PC-3 (cell line): ENCODE measurements around the gene ZNF592. TPM values are rescaled to one million over a fixed set of nuclear protein-coding genes. Genes with fewer than 3 reads are reported as not detected.

ENCODE experiments used
- ATAC-seq: fragments of 200-7000 bp; cut with Tn5 transposase; 2 replicates; pipeline ENCODE4 v1.9.1; 2020; ENCODE audit warnings: mild to moderate bottlenecking, moderate library complexity
- BruUV-seq: library from RNA; stranded (reverse); fragments of 400-500 nt; replicated peaks from 2 replicates; lab custom pipeline; 2021; lab: Mats Ljungman, UMichigan
- CTCF ChIA-PET: fragments of 300-600 bp; sonication (Branson Sonifier 250); formaldehyde crosslinking; loops from one replicate; lab custom pipeline; 2022; ENCODE audit warnings: antibody characterized with exemption; lab: Charles Lee
- POLR2A ChIA-PET: fragments of 300-600 bp; sonication (Branson Sonifier 250); formaldehyde crosslinking; loops from one replicate; lab custom pipeline; 2022; ENCODE audit warnings: antibody characterized with exemption; ENCODE audit not compliant: unreplicated experiment; lab: Charles Lee
- DNase-seq: peaks from one replicate; pipeline ENCODE4 v3.0.0-alpha.2; 2015
- H2AFZ ChIP-seq: fragments of 300-600 bp; sonication (generic); 2 replicates; pipeline ENCODE4 v1.6.0; 2016; ENCODE audit warnings: antibody characterized with exemption, low read length
- H3F3A ChIP-seq: fragments of 300-600 bp; sonication (generic); one replicate; pipeline ENCODE4 v1.6.0; 2017; ENCODE audit warnings: antibody characterized with exemption, low read length, control low read depth, mild to moderate bottlenecking; ENCODE audit not compliant: unreplicated experiment
- H3K27ac ChIP-seq: fragments of 300-600 bp; sonication (generic); 2 replicates; pipeline ENCODE4 v1.5.1; 2016; ENCODE audit warnings: mild to moderate bottlenecking, low read length
- H3K27me3 ChIP-seq: fragments of 300-600 bp; sonication (generic); 2 replicates; pipeline ENCODE4 v1.6.1; 2016; ENCODE audit warnings: low read length, mixed read lengths
- H3K36me3 ChIP-seq: fragments of 300-600 bp; sonication (generic); 2 replicates; pipeline ENCODE4 v1.6.1; 2016; ENCODE audit warnings: low read depth, mixed run types, low read length, mixed read lengths
- H3K4me1 ChIP-seq: fragments of 300-600 bp; sonication (generic); 2 replicates; pipeline ENCODE4 v1.5.1; 2016; ENCODE audit warnings: low read length; ENCODE audit not compliant: insufficient read depth
- H3K4me2 ChIP-seq: fragments of 300-600 bp; sonication (generic); 2 replicates; pipeline ENCODE4 v1.6.0; 2016; ENCODE audit warnings: low read length
- H3K4me3 ChIP-seq: fragments of 300-600 bp; sonication (generic); 2 replicates; pipeline ENCODE4 v1.5.1; 2016; ENCODE audit warnings: mild to moderate bottlenecking, low read length, mixed read lengths
- H3K79me2 ChIP-seq: fragments of 300-600 bp; sonication (generic); 2 replicates; pipeline ENCODE4 v1.6.1; 2017; ENCODE audit warnings: low read length, mixed read lengths
- H3K9ac ChIP-seq: fragments of 300-600 bp; sonication (generic); 2 replicates; pipeline ENCODE4 v1.6.0; 2016; ENCODE audit warnings: mild to moderate bottlenecking, low read length
- H3K9me2 ChIP-seq: fragments of 300-600 bp; sonication (generic); replicated peaks from 2 replicates; pipeline ENCODE4 v1.6.1; 2016; ENCODE audit warnings: mixed run types, low read length, mixed read lengths
- H3K9me3 ChIP-seq: fragments of 300-600 bp; sonication (generic); 2 replicates; pipeline ENCODE4 v1.6.1; 2016; ENCODE audit warnings: low read length, mixed read lengths
- H4K20me1 ChIP-seq: fragments of 300-600 bp; sonication (generic); 2 replicates; pipeline ENCODE4 v1.6.1; 2016; ENCODE audit warnings: low read length, mixed read lengths
- CTCF ChIP-seq: fragments of 300-600 bp; sonication (generic); conservative IDR thresholded peaks from 2 replicates; pipeline ENCODE4 v1.5.1; 2017; ENCODE audit warnings: antibody characterized with exemption, low read depth, mild to moderate bottlenecking, low read length
- EZH2 ChIP-seq: fragments of 300-600 bp; sonication (generic); IDR thresholded peaks from one replicate; pipeline ENCODE4 v1.6.1; 2017; ENCODE audit warnings: antibody characterized with exemption, mild to moderate bottlenecking, low read length; ENCODE audit not compliant: unreplicated experiment
- EZH2phosphoT487 ChIP-seq: fragments of 300-600 bp; sonication (generic); IDR thresholded peaks from 2 replicates; pipeline ENCODE4 v1.6.1; 2018; ENCODE audit warnings: mild to moderate bottlenecking, antibody characterized with exemption, low read length, borderline replicate concordance
- intact Hi-C: fragments of 100-400 bp; cut with micrococcal nuclease; formaldehyde crosslinking; loops from 2 replicates; pipeline ENCODE4 v1.9.0; 2023
- total RNA-seq: library from RNA; depleted of rRNA; stranded (reverse); fragments of >200 nt; gene quantifications from 2 replicates; pipeline ENCODE4 v1.2.3, GENCODE V29; 2014

ZNF592 gene
- total RNA-seq, 1 experiment from 2014 or later = 12.3 TPM

- no peaks in the 10 kb centered on the region for H4K20me1 ChIP-seq
- H3K9ac ChIP-seq = no peak overlapping the region
- no TSS peak for BruUV-seq
- peaks cover 15% of the 10 kb centered on the region for H3K4me1 ChIP-seq
- ChIA-PET CTCF (no interaction called here), POLR2A (no interaction called here)
- H3K27ac ChIP-seq = no peak overlapping the region
- H3K4me2 ChIP-seq = no peak overlapping the region
- no peak for TF ChIP-seq EZH2phosphoT487
- TF ChIP-seq EZH2 = no peak
- no peak for TF ChIP-seq CTCF
- H2AFZ ChIP-seq = no peak overlapping the region
- no peaks in the 10 kb centered on the region for H3K9me2 ChIP-seq
- H3F3A ChIP-seq = no peaks in the 10 kb centered on the region
- no peaks in the 10 kb centered on the region for H3K27me3 ChIP-seq
- H3K4me3 ChIP-seq = no peak overlapping the region
- no peaks in the 10 kb centered on the region for H3K9me3 ChIP-seq
- DNase-seq = no peak
- no peaks in the 10 kb centered on the region for H3K36me3 ChIP-seq
- no peak for ATAC-seq
- intact Hi-C loops = no loop called here
- H3K79me2 ChIP-seq = no peaks in the 10 kb centered on the region
Measured at GRCh38 chr15:84840255-84840654, 91.9 kb downstream of the ZNF592 start.

GRCh38 chr15:84840741-84841429, 92.5 kb downstream of the ZNF592 start:
- no peaks in the 10 kb centered on the region for H3K27me3 ChIP-seq
- no peaks in the 10 kb centered on the region for H3K36me3 ChIP-seq
- no peak overlapping the region for H3K4me2 ChIP-seq
- no peaks in the 10 kb centered on the region for H3K79me2 ChIP-seq
- H3K9me2 ChIP-seq = no peaks in the 10 kb centered on the region
- TF ChIP-seq CTCF = no peak
- no peak for TF ChIP-seq EZH2phosphoT487
- TF ChIP-seq EZH2 = no peak
- H3K4me1 ChIP-seq = peaks cover 17% of the 10 kb centered on the region
- no peaks in the 10 kb centered on the region for H4K20me1 ChIP-seq
- POLR2A ChIA-PET = no interaction called here
- no peak overlapping the region for H3K4me3 ChIP-seq
- H3K27ac ChIP-seq = no peak overlapping the region
- CTCF ChIA-PET = no interaction called here
- ATAC-seq = no peak
- H3K9me3 ChIP-seq = no peaks in the 10 kb centered on the region
- H3K9ac ChIP-seq = no peak overlapping the region
- no peak for DNase-seq
- H3F3A ChIP-seq = no peaks in the 10 kb centered on the region
- BruUV-seq = no TSS peak
- no peak overlapping the region for H2AFZ ChIP-seq
- intact Hi-C loops = no loop called here

- no peaks in the 10 kb centered on the region for H3K9me3 ChIP-seq
- ChIA-PET POLR2A (no interaction called here), CTCF (no interaction called here)
- H3F3A ChIP-seq = no peaks in the 10 kb centered on the region
- intact Hi-C loops = no loop called here
- no peak overlapping the region for H3K27ac ChIP-seq
- no peaks in the 10 kb centered on the region for H4K20me1 ChIP-seq
- TF ChIP-seq EZH2phosphoT487 (no peak), CTCF (no peak), EZH2 (no peak)
- no peak overlapping the region for H3K9ac ChIP-seq
- no peaks in the 10 kb centered on the region for H3K79me2 ChIP-seq
- H2AFZ ChIP-seq = no peak overlapping the region
- DNase-seq (no peak), ATAC-seq (no peak)
- no peaks in the 10 kb centered on the region; the same call in 1 of the 2 replicates for H3K36me3 ChIP-seq
- H3K4me2 ChIP-seq = no peak overlapping the region
- H3K9me2 ChIP-seq = no peaks in the 10 kb centered on the region
- H3K4me1 ChIP-seq = peaks cover 17% of the 10 kb centered on the region
- no peak overlapping the region for H3K4me3 ChIP-seq
- no peaks in the 10 kb centered on the region for H3K27me3 ChIP-seq
- no TSS peak for BruUV-seq
Measured at GRCh38 chr15:84842781-84843180, 94.4 kb downstream of the ZNF592 start.
